Esophagus squamous epithelium (tissue), 5 donors: ENCODE measurements around the gene ISCA1. TPM values are rescaled to one million over a fixed set of nuclear protein-coding genes. Genes with fewer than 3 reads are reported as not detected.

Experiments
- DNase-seq: peaks from one replicate; lab custom pipeline; 2025; lab: John Stamatoyannopoulos, UW
- H3K27ac ChIP-seq, 4 donors: fragments of 200-600 bp; sonication (generic); one replicate each; pipeline ENCODE4 v1.5.1; 2016 to 2019; ENCODE audit warnings: mild to moderate bottlenecking in 1 of 4
- H3K27me3 ChIP-seq, 4 donors: fragments of 200-600 bp; sonication (generic); 1 replicate in 3 of 4; 2 replicates in 1 of 4; pipeline versions ENCODE4 v1.5.1 to v1.6.0; 2017 to 2021; ENCODE audit warnings: antibody characterized with exemption in 1 of 4
- H3K36me3 ChIP-seq, 3 donors: fragments of 200-600 bp; sonication (generic); one replicate each; pipeline ENCODE4 v1.5.1; 2016 to 2019
- H3K4me1 ChIP-seq, 3 donors: fragments of 200-600 bp; sonication (generic); one replicate each; pipeline ENCODE4 v1.5.1; 2017 to 2019
- H3K4me3 ChIP-seq, 4 donors: fragments of 200-600 bp; sonication (generic); 1 replicate in 3 of 4; 2 replicates in 1 of 4; pipeline ENCODE4 v1.5.1; 2016 to 2019; ENCODE audit warnings: mild to moderate bottlenecking in 2 of 4, moderate library complexity in 1 of 4
- H3K9me3 ChIP-seq, 3 donors: fragments of 200-600 bp; sonication (generic); one replicate each; pipeline ENCODE4 v1.5.1; 2016 to 2019
- CTCF ChIP-seq, 6 experiments: fragments of 450-650 bp in 4 of 6; fragments of 200-600 bp in 2 of 6; sonication (generic) in 2 of 6; IDR thresholded peaks; one replicate each; pipeline ENCODE4 v1.5.1; 2016 to 2019; ENCODE audit warnings: antibody characterized with exemption in 6 of 6, mild to moderate bottlenecking in 4 of 6, moderate library complexity in 4 of 6
- POLR2A ChIP-seq, 4 donors: fragments of 450-650 bp; IDR thresholded peaks; one replicate each; pipeline ENCODE4 v1.6.1; 2017; ENCODE audit warnings: antibody characterized with exemption in 4 of 4, mild to moderate bottlenecking in 4 of 4, moderate library complexity in 3 of 4
- WGBS, 2 donors: methylation state at CpG; one replicate each; pipeline ENCODE4 v1.1.5; 2018; 5-methylcytosine and 5-hydroxymethylcytosine counted together
- intact Hi-C: fragments of 100-400 bp; cut with DNase I; formaldehyde crosslinking; loops from one replicate; pipeline ENCODE4 v1.15.0; 2022
- total RNA-seq, 4 donors: library from RNA; depleted of rRNA; stranded (reverse); fragments of >200 nt; gene quantifications; one replicate each; pipeline ENCODE4 v1.1.0, GENCODE V29; 2016
- donor health status: DM: yes; HTN: yes; CAD: no.

ISCA1 gene
- total RNA-seq, 4 donors from 2014 or later, result 9.7 to 31.9 (median 24.7) TPM

- DNase-seq, result no peak
- intact Hi-C loops, result no loop called here
- TF ChIP-seq POLR2A (IDR thresholded peaks at IDR 0.05), result no peak
- no peaks in the 10 kb centered on the region for H3K9me3 ChIP-seq
- H3K36me3 ChIP-seq, result no peaks in the 10 kb centered on the region
- no peaks in the 10 kb centered on the region for H3K27me3 ChIP-seq
- 70 to 73% methylated on average over 3 of the region's 3 CpGs for WGBS, 2 donors
- no peaks in the 10 kb centered on the region for H3K4me1 ChIP-seq
- H3K4me3 ChIP-seq, result no peak overlapping the region
- no peak overlapping the region for H3K27ac ChIP-seq
These were observed 25.7 kb downstream of the ISCA1 start for GRCh38 chr9:86256653-86257052.

GRCh38 chr9:86253577-86253976, 28.8 kb downstream of the ISCA1 start:
- H3K27ac ChIP-seq, result no peak overlapping the region
- no peak for DNase-seq
- no peaks in the 10 kb centered on the region for H3K4me1 ChIP-seq
- H3K4me3 ChIP-seq, result no peak overlapping the region
- H3K27me3 ChIP-seq, result no peaks in the 10 kb centered on the region
- intact Hi-C loops, result no loop called here
- WGBS, 2 donors, result 89 to 94% methylated on average over 2 to 3 of the region's 3 CpGs
- no peaks in the 10 kb centered on the region for H3K9me3 ChIP-seq
- H3K36me3 ChIP-seq, result no peaks in the 10 kb centered on the region
- TF ChIP-seq POLR2A (IDR thresholded peaks at IDR 0.05), result no peak
- TF ChIP-seq CTCF (IDR thresholded peaks at IDR 0.05), result no peak

- H3K27ac ChIP-seq, result no peak overlapping the region
- H3K36me3 ChIP-seq, result no peaks in the 10 kb centered on the region
- no peaks in the 10 kb centered on the region for H3K4me1 ChIP-seq
- intact Hi-C loops, result no loop called here
- DNase-seq, result no peak
- no peak overlapping the region for H3K4me3 ChIP-seq
- H3K27me3 ChIP-seq, result no peaks in the 10 kb centered on the region
- no peaks in the 10 kb centered on the region for H3K9me3 ChIP-seq
- WGBS, 2 donors, result 86% methylated on average over 1 of the region's 1 CpG
- TF ChIP-seq CTCF (IDR thresholded peaks at IDR 0.05), result no peak
- no peak for TF ChIP-seq POLR2A (IDR thresholded peaks at IDR 0.05)
These were observed 29.5 kb downstream of the ISCA1 start for GRCh38 chr9:86252870-86253269.

- intact Hi-C loops, result no loop called here
- DNase-seq, result no peak
- no peak for TF ChIP-seq CTCF (IDR thresholded peaks at IDR 0.05)
- no peak for TF ChIP-seq POLR2A (IDR thresholded peaks at IDR 0.05)
These were observed 32.2 kb downstream of the ISCA1 start for GRCh38 chr9:86250123-86250522.

GRCh38 chr9:86248746-86249145, 33.6 kb downstream of the ISCA1 start:
- no peak overlapping the region for H3K4me3 ChIP-seq
- no peaks in the 10 kb centered on the region for H3K4me1 ChIP-seq
- H3K27me3 ChIP-seq, result no peaks in the 10 kb centered on the region
- intact Hi-C loops, result no loop called here
- no peaks in the 10 kb centered on the region for H3K9me3 ChIP-seq
- no peaks in the 10 kb centered on the region for H3K36me3 ChIP-seq
- WGBS, 2 donors, result 81 to 84% methylated on average over 4 of the region's 4 CpGs
- DNase-seq, result no peak
- no peak overlapping the region for H3K27ac ChIP-seq
- no peak for TF ChIP-seq POLR2A (IDR thresholded peaks at IDR 0.05)
- no peak for TF ChIP-seq CTCF (IDR thresholded peaks at IDR 0.05)

More at GRCh38 chr9:86250123-86250522, 32.2 kb downstream of the ISCA1 start:
- H3K27me3 ChIP-seq, result no peaks in the 10 kb centered on the region
- H3K4me3 ChIP-seq, result no peak overlapping the region
- no peaks in the 10 kb centered on the region for H3K9me3 ChIP-seq
- no peaks in the 10 kb centered on the region for H3K36me3 ChIP-seq
- no peaks in the 10 kb centered on the region for H3K4me1 ChIP-seq
- H3K27ac ChIP-seq, result no peak overlapping the region

GRCh38 chr9:86246752-86247161, 35.6 kb downstream of the ISCA1 start:
- no peaks in the 10 kb centered on the region for H3K36me3 ChIP-seq
- intact Hi-C loops, result no loop called here
- DNase-seq, result no peak
- H3K9me3 ChIP-seq, result no peaks in the 10 kb centered on the region
- H3K27ac ChIP-seq, result no peak overlapping the region
- TF ChIP-seq CTCF (IDR thresholded peaks at IDR 0.05) (no peak), POLR2A (IDR thresholded peaks at IDR 0.05) (no peak)
- 46 to 57% methylated on average over 4 to 6 of the region's 6 CpGs for WGBS, 2 donors
- H3K27me3 ChIP-seq, result no peaks in the 10 kb centered on the region
- H3K4me3 ChIP-seq, result no peak overlapping the region
- H3K4me1 ChIP-seq, result no peaks in the 10 kb centered on the region
